GM12874 (cell line): ENCODE results near the gene ATG3.
A peak's percentile ranks its signal among the peaks of the same experiment; 100 is the strongest.

ENCODE experiments used
- CTCF ChIP-seq: IDR thresholded peaks from 2 replicates; pipeline ENCODE4 v1.5.1; 2011; ENCODE audit warnings: low read depth, mild to moderate bottlenecking, control low read depth, low read length, moderate library complexity; ENCODE audit not compliant: insufficient read depth

Gene ATG3

GRCh38 chr3:112598731-112599130, 37.0 kb upstream of the ATG3 start:
- no peak for TF ChIP-seq CTCF

DNA sequence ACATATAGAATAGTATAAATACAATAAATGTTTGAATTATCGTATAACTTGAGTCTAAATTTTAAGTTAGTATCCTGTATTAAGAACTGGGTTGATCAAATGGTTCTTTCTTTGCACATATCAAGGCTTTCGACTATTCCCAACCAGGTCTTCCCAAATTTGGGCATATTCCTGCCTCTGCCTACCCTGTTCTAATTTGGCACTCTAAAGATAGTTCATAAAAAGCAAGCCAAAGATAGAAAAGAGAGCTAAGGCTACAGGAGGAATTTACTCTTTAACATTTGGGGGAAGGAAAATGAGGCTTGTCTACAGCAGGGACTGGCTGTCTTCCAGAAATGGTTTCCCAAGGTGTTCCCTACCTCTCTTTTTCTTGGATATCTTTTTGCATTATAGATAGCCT, 36.2 kb upstream of the ATG3 start:
- no peak for TF ChIP-seq CTCF

DNA sequence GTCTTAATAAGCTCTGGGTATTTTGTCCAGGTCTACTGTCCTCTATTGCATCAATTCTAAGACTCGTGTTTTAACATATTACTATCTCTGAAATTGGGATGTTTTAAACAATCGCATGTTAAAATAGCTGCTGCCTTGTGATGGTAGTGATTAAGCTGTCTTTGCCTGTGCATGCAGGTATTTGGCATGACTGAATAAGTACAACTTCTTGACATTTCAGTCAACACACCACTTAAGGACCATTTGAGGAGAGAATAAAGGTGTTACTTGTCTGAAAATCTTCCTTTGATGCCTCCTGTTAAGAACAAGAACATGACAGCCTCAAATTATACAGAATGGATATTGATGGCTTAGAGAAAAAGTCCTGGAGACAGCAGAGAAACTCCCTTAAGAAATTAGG, 33.1 kb upstream of the ATG3 start:
- no peak for TF ChIP-seq CTCF

GRCh38 chr3:112593258-112593657, 31.5 kb upstream of the ATG3 start:
- TF ChIP-seq CTCF, result no peak

GRCh38 chr3:112587336-112587735, 25.6 kb upstream of the ATG3 start:
- no peak for TF ChIP-seq CTCF

DNA sequence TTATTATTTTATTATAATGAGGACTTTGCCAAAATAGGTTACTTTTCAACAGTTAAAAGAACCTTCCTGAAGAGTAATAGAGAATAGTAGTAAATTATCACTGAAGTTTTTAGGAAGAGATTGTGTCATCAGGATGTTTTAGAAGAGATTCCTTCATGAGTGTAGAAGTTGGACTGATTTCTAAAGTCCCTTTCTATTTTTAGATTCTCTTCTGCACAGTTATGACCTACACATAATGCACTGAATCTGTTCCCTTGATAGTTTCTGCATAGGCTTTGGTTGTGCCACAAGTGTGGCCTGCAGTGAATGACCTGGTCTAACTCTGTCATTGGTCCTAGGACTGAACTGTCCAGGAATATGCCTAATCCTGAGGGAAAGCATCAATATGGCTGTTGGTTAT, 24.0 kb upstream of the ATG3 start:
- TF ChIP-seq CTCF, result no peak

GRCh38 chr3:112583105-112583504, 21.3 kb upstream of the ATG3 start:
- TF ChIP-seq CTCF, result no peak

DNA sequence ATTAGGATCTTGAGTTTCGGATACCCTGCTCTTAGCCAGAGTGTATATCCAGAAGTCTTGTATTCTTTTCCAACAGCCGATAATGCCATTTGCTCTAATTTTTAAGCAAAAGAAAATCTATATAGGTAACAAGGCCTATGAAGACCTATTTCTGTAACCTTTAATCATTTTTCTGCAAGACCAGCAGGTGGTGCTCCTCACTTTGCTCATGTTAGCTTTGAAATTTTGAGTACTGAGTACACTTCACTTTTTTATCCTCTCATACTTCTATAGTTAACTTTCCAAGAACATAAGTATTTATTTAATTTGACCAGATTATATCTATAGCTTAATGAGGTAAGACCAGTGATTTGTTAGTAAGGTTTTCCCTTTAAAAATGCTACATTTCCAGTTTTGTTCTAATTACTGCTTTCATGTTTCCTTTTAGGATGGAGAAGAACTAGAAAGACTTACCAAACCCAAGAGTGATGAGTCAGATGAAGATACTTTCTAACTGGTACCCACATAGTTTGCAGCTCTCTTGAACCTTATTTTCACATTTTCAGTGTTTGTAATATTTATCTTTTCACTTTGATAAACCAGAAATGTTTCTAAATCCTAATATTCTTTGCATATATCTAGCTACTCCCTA, 20.6 kb upstream of the ATG3 start:
- peak; percentile 45 for TF ChIP-seq CTCF
